SK-N-SH (cell line): ENCODE data around the gene ELOVL6. TPM values are rescaled to one million over a fixed set of nuclear protein-coding genes. Genes with fewer than 3 reads are reported as not detected.
A peak's percentile ranks its signal among the peaks of the same experiment; 100 is the strongest.

ENCODE experiments used
- CTCF ChIA-PET: fragments of 300-600, 350-600 bp; formaldehyde crosslinking; extraction: SDS; loops from one replicate; lab custom pipeline; 2021; lab: Yijun Ruan, JAX
- POLR2A ChIA-PET: fragments of 350-600 bp; sonication (Branson Sonifier 250); formaldehyde crosslinking; extraction: SDS; loops from one replicate; lab custom pipeline; 2020; ENCODE audit warnings: antibody characterized with exemption, inconsistent platforms; lab: Yijun Ruan, JAX
- DNase-seq: peaks from one replicate; pipeline ENCODE4 v3.0.0; 2012
- H2AFZ ChIP-seq: fragments of 200-600 bp; sonication (generic); 2 replicates; pipeline ENCODE4 v1.8.1; 2016; ENCODE audit warnings: antibody characterized with exemption, mild to moderate bottlenecking, low read depth
- H3F3A ChIP-seq: fragments of 200-600 bp; sonication (generic); replicated peaks from 2 replicates; pipeline ENCODE3; 2016; ENCODE audit warnings: antibody characterized with exemption, mild to moderate bottlenecking; ENCODE audit not compliant: insufficient read depth
- H3K27ac ChIP-seq, 2 experiments: fragments of 200-500 bp in 1 of 2; fragments of 200-600 bp in 1 of 2; sonication (Bioruptor generic) in 1 of 2; sonication (generic), shearing (Covaris generic) in 1 of 2; 2 replicates each; pipeline versions ENCODE4 v1.5.1 to v1.6.1; 2014 to 2016; ENCODE audit warnings: low read depth in 2 of 2, inconsistent platforms in 1 of 2, low read length in 1 of 2, mild to moderate bottlenecking in 1 of 2, mixed read lengths in 1 of 2
- H3K27me3 ChIP-seq: fragments of 200-600 bp; sonication (generic), shearing (Covaris generic); 2 replicates; pipeline ENCODE4 v1.6.1; 2016; ENCODE audit warnings: mixed run types; ENCODE audit not compliant: insufficient read depth
- H3K36me3 ChIP-seq, 2 experiments: fragments of 200-500 bp in 1 of 2; fragments of 200-600 bp in 1 of 2; sonication (Bioruptor generic) in 1 of 2; sonication (generic) in 1 of 2; replicated peaks in 1 of 2; 2 replicates each; pipeline versions ENCODE3 to v1.5.1; 2014 to 2016; ENCODE audit warnings: low read length in 1 of 2, mild to moderate bottlenecking in 1 of 2; ENCODE audit not compliant: insufficient read depth in 2 of 2, control insufficient read depth in 1 of 2
- H3K4me1 ChIP-seq, 2 experiments: fragments of 200-500 bp in 1 of 2; fragments of 200-600 bp in 1 of 2; sonication (Bioruptor generic) in 1 of 2; sonication (generic), shearing (Covaris generic) in 1 of 2; 2 replicates each; pipeline versions ENCODE4 v1.5.1 to v1.6.1; 2014 to 2016; ENCODE audit warnings: low read depth in 1 of 2, low read length in 1 of 2, mixed run types in 1 of 2; ENCODE audit not compliant: insufficient read depth in 2 of 2, control insufficient read depth in 1 of 2
- H3K4me2 ChIP-seq: fragments of 200-600 bp; sonication (generic), shearing (Covaris generic); 2 replicates; pipeline ENCODE4 v1.6.1; 2017; ENCODE audit warnings: mixed run types
- H3K4me3 ChIP-seq, 2 experiments: fragments of 200-500 bp in 1 of 2; fragments of 200-600 bp in 1 of 2; sonication (Bioruptor generic) in 1 of 2; sonication (generic), shearing (Covaris generic) in 1 of 2; 2 replicates each; pipeline versions ENCODE4 v1.5.1 to v1.8.1; 2014 to 2016; ENCODE audit warnings: low read depth in 2 of 2, inconsistent platforms in 1 of 2, low read length in 1 of 2, mild to moderate bottlenecking in 1 of 2, mixed read lengths in 1 of 2, moderate library complexity in 1 of 2
- H3K79me2 ChIP-seq: fragments of 200-600 bp; sonication (generic); 2 replicates; pipeline ENCODE4 v1.8.1; 2017; ENCODE audit warnings: mild to moderate bottlenecking; ENCODE audit not compliant: insufficient read depth
- H3K9ac ChIP-seq: fragments of 200-600 bp; sonication (generic); 2 replicates; pipeline ENCODE4 v1.6.1; 2017; ENCODE audit warnings: mixed run types
- H3K9me2 ChIP-seq: fragments of 200-600 bp; sonication (generic); 2 replicates; pipeline ENCODE4 v1.6.1; 2017; ENCODE audit warnings: mixed run types
- H3K9me3 ChIP-seq: fragments of 200-600 bp; sonication (generic); 2 replicates; pipeline ENCODE4 v1.6.1; 2017; ENCODE audit warnings: mixed run types, mild to moderate bottlenecking, moderate library complexity
- H4K20me1 ChIP-seq: fragments of 200-600 bp; sonication (generic); 2 replicates; pipeline ENCODE4 v1.6.1; 2017; ENCODE audit warnings: mild to moderate bottlenecking, mixed run types; ENCODE audit not compliant: insufficient read depth
- CHD2 ChIP-seq: fragments of 150-350 bp; IDR thresholded peaks from 2 replicates; pipeline ENCODE4 v1.6.1; 2018; ENCODE audit warnings: low read length; ENCODE audit not compliant: partially characterized antibody
- EP300 ChIP-seq, 2 experiments: IDR thresholded peaks; 2 replicates each; pipeline versions ENCODE4 v1.4.0 to v1.6.1; 2012; ENCODE audit warnings: borderline replicate concordance in 1 of 2, low read depth in 1 of 2, low read length in 1 of 2
- FOSL2 ChIP-seq: IDR thresholded peaks from 2 replicates; pipeline ENCODE4 v1.4.0; 2012; ENCODE audit warnings: low read depth, mild to moderate bottlenecking, moderate library complexity, borderline replicate concordance
- FOXJ3 ChIP-seq: sonication (generic); formaldehyde crosslinking; IDR thresholded peaks from 2 replicates; pipeline ENCODE4 v1.5.1; 2020; ENCODE audit warnings: mild to moderate bottlenecking, missing genetic modification reagents
- GATA2 ChIP-seq: sonication (generic); formaldehyde crosslinking; IDR thresholded peaks from 2 replicates; pipeline ENCODE4 v1.5.0; 2020; ENCODE audit warnings: mild to moderate bottlenecking, missing genetic modification reagents
- JUND ChIP-seq: IDR thresholded peaks from 2 replicates; pipeline ENCODE4 v1.4.0; 2012
- MEF2A ChIP-seq: IDR thresholded peaks from 2 replicates; pipeline ENCODE4 v1.4.0; 2012; ENCODE audit warnings: low read depth, borderline replicate concordance
- RAD21 ChIP-seq: IDR thresholded peaks from 2 replicates; pipeline ENCODE4 v1.6.1; 2012; ENCODE audit warnings: mild to moderate bottlenecking, low read length
- RFX5 ChIP-seq: IDR thresholded peaks from 2 replicates; pipeline ENCODE4 v1.6.1; 2012; ENCODE audit warnings: mild to moderate bottlenecking, improper control_type of control experiment, low read length
- SIN3A ChIP-seq: IDR thresholded peaks from 2 replicates; pipeline ENCODE4 v1.6.1; 2012; ENCODE audit warnings: low read depth, mild to moderate bottlenecking, low read length, moderate library complexity, borderline replicate concordance
- SMC3 ChIP-seq: IDR thresholded peaks from 2 replicates; pipeline ENCODE4 v1.6.1; 2012; ENCODE audit warnings: low read depth, low read length, improper control_type of control experiment
- TAF1 ChIP-seq: IDR thresholded peaks from 2 replicates; pipeline ENCODE4 v1.6.1; 2012; ENCODE audit warnings: low read depth, mild to moderate bottlenecking, low read length, moderate library complexity, borderline replicate concordance
- TEAD4 ChIP-seq: IDR thresholded peaks from 2 replicates; pipeline ENCODE4 v1.4.0; 2012; ENCODE audit warnings: mild to moderate bottlenecking, borderline replicate concordance; ENCODE audit not compliant: insufficient read depth
- whole genome bisulfite sequencing: methylation state at CpG from one replicate; pipeline ENCODE4 v1.1.6; 2017; ENCODE audit warnings: low lambda C conversion rate; 5-methylcytosine and 5-hydroxymethylcytosine counted together
- polyA plus RNA-seq, 3 experiments: library from polyadenylated mRNA; depleted of rRNA; stranded (reverse); fragments of >200 nt; gene quantifications; 2 replicates each; pipeline ENCODE4 v1.2.3, GENCODE V29; 2012
- TF ChIP-seq, protein P1 (sequence below): IDR thresholded peaks from 2 replicates; pipeline ENCODE4; 2012
- TF ChIP-seq, protein P2 (sequence below): IDR thresholded peaks from 2 replicates; pipeline ENCODE4 v1.4.0; 2012; ENCODE audit warnings: low read depth
- TF ChIP-seq, protein P3 (sequence below): fragments of 150-350 bp; IDR thresholded peaks from 2 replicates; pipeline ENCODE4 v1.6.1; 2017; ENCODE audit warnings: antibody characterized with exemption, low read length, low read depth, borderline replicate concordance
- TF ChIP-seq, protein P4 (sequence below): IDR thresholded peaks from 2 replicates; pipeline ENCODE4 v1.4.0; 2012; ENCODE audit warnings: low read depth, borderline replicate concordance

ELOVL6 gene
- polyA plus RNA-seq, 1 of the 3 experiments (the other 2 are of a cell fraction) = 9.0 TPM

DNA sequence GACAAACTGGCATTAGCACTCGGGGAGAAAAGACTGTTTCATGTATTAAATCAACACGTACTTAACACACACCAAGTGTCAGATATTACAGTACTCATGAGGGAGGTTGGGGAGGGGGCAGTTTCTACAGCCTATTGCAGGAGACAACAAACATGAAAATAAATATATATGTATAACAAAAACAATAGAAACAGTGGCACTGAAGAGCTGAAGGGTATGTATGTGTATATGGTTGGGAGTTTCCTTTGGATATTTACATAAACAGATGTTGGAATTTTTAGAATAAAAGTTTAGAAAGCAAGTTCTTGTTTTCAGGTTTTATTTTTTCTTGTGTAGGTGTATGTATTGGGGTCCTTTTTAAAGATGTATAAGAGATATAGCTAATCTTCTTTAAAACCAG, 133.5 kb downstream of the ELOVL6 start:
- TF ChIP-seq EP300 (IDR thresholded peaks at IDR 0.05; ENCODE audit: borderline replicate concordance in 1 of 2, low read depth in 1 of 2, low read length in 1 of 2) (no peak), SIN3A (no peak), TAF1 (no peak)
- TF ChIP-seq, protein P1, sequence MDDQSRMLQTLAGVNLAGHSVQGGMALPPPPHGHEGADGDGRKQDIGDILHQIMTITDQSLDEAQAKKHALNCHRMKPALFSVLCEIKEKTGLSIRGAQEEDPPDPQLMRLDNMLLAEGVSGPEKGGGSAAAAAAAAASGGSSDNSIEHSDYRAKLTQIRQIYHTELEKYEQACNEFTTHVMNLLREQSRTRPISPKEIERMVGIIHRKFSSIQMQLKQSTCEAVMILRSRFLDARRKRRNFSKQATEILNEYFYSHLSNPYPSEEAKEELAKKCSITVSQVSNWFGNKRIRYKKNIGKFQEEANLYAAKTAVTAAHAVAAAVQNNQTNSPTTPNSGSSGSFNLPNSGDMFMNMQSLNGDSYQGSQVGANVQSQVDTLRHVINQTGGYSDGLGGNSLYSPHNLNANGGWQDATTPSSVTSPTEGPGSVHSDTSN = no peak
- H3K79me2 ChIP-seq = no peaks in the 10 kb centered on the region
- no peak overlapping the region for H3K4me2 ChIP-seq
- no peaks in the 10 kb centered on the region for H3K36me3 ChIP-seq
- ChIA-PET CTCF (interaction anchor here (3.8 kb wide), 1 partner anchor 15 kb away, joined by 17 read pairs; no protein-coding TSS in a partner anchor), POLR2A (no interaction called here)
- H2AFZ ChIP-seq = no peak overlapping the region
- 93% methylated on average over 2 of the region's 2 CpGs for WGBS
- H3K27me3 ChIP-seq = no peaks in the 10 kb centered on the region
- peaks cover 3% of the 10 kb centered on the region for H3F3A ChIP-seq
- H3K9ac ChIP-seq = no peak overlapping the region
- DNase-seq = no peak
- no peaks in the 10 kb centered on the region for H3K9me3 ChIP-seq
- H3K9me2 ChIP-seq = no peaks in the 10 kb centered on the region
- H3K4me1 ChIP-seq = peaks cover 3 to 6% of the 10 kb centered on the region in 2 experiments; a peak in 2 of 4 replicates
- H4K20me1 ChIP-seq = no peaks in the 10 kb centered on the region
- no peak overlapping the region for H3K4me3 ChIP-seq
- no peak overlapping the region for H3K27ac ChIP-seq

DNA sequence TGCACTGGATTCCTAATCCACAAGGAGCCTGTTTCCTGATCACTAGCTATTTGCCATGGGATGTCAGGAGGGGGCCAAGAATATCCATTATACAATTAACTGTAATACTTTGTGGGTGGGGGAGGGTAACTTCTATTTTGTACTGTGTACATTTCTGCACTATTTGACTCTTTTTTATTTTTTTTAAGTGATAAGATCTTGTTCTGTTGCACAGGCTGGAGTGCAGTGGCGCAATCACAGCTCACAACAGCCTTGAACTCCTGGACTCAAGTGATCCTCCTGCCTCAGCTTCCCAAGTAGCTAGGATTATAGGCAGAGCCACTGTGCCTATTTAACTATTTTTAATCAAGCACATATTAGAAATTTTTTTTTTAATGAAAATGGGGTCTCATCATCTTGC, 134.1 kb downstream of the ELOVL6 start:
- Histone ChIP-seq H3K9me3 (no peaks in the 10 kb centered on the region), H3K9ac (no peak overlapping the region), H3K36me3 (no peaks in the 10 kb centered on the region), H3K79me2 (no peaks in the 10 kb centered on the region)
- no peak for DNase-seq
- WGBS = 100% methylated on average over 1 of the region's 1 CpG
- POLR2A ChIA-PET = no interaction called here
- TF ChIP-seq GATA2 (CRISPR knock-in tag) (0 out of 2 replicates have a peak, but pooled peaks have one; percentile 29), RAD21 (no peak), SMC3 (no peak)
- TF ChIP-seq, all 33 proteins: peak for 1
- H3F3A ChIP-seq = peaks cover 3% of the 10 kb centered on the region
- no peak overlapping the region for H3K27ac ChIP-seq
- no peak overlapping the region for H2AFZ ChIP-seq
- no peaks in the 10 kb centered on the region for H3K27me3 ChIP-seq
- H3K4me2 ChIP-seq = no peak overlapping the region
- no peaks in the 10 kb centered on the region for H4K20me1 ChIP-seq
- no peak overlapping the region for H3K4me3 ChIP-seq
- CTCF ChIA-PET = interaction anchor here (0.7 to 3.8 kb wide), 3 partner anchors 13 to 55 kb away, joined by 3 to 17 read pairs (median 3); no protein-coding TSS in a partner anchor
- H3K9me2 ChIP-seq = no peaks in the 10 kb centered on the region
- H3K4me1 ChIP-seq = peaks cover 4 to 6% of the 10 kb centered on the region in 2 experiments; a peak in 2 of 4 replicates

DNA sequence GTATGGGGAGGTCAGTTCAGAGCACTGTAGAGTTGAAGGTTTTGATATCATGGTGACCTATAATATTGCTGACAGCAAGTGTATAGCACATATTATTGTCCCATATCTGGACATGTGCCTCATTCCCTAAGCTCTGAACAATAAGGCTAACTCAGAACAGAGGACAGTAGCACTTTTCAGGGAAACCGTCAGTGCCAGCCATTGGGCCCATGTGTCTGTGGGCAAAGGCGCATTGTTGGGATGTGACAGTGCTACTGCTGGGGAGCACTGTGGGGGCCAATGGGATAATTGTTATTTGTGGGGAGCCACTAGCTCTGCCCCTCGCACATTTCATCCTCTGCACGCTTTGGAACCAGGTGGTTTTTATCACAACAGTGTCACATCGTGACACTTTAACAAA, 136.2 kb downstream of the ELOVL6 start:
- CTCF ChIA-PET = interaction anchor here (3.8 kb wide), 1 partner anchor 13 kb away, joined by 17 read pairs; no protein-coding TSS in a partner anchor
- Histone ChIP-seq H3K4me3 (no peak overlapping the region), H3K79me2 (no peaks in the 10 kb centered on the region), H3F3A (no peaks in the 10 kb centered on the region), H3K27me3 (no peaks in the 10 kb centered on the region), H3K36me3 (no peaks in the 10 kb centered on the region), H3K9me3 (no peaks in the 10 kb centered on the region), H3K27ac (no peak overlapping the region), H3K4me1 (0 out of 4 replicates have a peak, but pooled peaks cover 0 to 4% of the 10 kb centered on the region in 2 experiments), H3K9me2 (no peaks in the 10 kb centered on the region), H2AFZ (no peak overlapping the region), H3K9ac (no peak overlapping the region), H4K20me1 (no peaks in the 10 kb centered on the region), H3K4me2 (no peak overlapping the region)
- POLR2A ChIA-PET = no interaction called here
- 98% methylated on average over 4 of the region's 5 CpGs for WGBS
- no peak for DNase-seq
- TF ChIP-seq, protein P2, sequence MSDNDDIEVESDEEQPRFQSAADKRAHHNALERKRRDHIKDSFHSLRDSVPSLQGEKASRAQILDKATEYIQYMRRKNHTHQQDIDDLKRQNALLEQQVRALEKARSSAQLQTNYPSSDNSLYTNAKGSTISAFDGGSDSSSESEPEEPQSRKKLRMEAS = no peak
- TF ChIP-seq MEF2A (no peak), SIN3A (no peak), RAD21 (no peak), FOSL2 (no peak), RFX5 (no peak), JUND (no peak), CHD2 (no peak), TEAD4 (no peak), SMC3 (no peak), FOXJ3 (CRISPR knock-in tag) (no peak), GATA2 (CRISPR knock-in tag) (no peak)
- TF ChIP-seq, protein P3, sequence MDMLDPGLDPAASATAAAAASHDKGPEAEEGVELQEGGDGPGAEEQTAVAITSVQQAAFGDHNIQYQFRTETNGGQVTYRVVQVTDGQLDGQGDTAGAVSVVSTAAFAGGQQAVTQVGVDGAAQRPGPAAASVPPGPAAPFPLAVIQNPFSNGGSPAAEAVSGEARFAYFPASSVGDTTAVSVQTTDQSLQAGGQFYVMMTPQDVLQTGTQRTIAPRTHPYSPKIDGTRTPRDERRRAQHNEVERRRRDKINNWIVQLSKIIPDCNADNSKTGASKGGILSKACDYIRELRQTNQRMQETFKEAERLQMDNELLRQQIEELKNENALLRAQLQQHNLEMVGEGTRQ = no peak
- TF ChIP-seq, protein P4, sequence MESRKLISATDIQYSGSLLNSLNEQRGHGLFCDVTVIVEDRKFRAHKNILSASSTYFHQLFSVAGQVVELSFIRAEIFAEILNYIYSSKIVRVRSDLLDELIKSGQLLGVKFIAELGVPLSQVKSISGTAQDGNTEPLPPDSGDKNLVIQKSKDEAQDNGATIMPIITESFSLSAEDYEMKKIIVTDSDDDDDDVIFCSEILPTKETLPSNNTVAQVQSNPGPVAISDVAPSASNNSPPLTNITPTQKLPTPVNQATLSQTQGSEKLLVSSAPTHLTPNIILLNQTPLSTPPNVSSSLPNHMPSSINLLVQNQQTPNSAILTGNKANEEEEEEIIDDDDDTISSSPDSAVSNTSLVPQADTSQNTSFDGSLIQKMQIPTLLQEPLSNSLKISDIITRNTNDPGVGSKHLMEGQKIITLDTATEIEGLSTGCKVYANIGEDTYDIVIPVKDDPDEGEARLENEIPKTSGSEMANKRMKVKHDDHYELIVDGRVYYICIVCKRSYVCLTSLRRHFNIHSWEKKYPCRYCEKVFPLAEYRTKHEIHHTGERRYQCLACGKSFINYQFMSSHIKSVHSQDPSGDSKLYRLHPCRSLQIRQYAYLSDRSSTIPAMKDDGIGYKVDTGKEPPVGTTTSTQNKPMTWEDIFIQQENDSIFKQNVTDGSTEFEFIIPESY = no peak
